HG02571 (cell line): ENCODE data around the gene BANK1.

ENCODE experiments used
- ATAC-seq: cut with Tn5 transposase; IDR thresholded peaks from one replicate; pipeline ENCODE4 v1.9.1; 2021; ENCODE audit warnings: mild to moderate bottlenecking, moderate library complexity; ENCODE audit not compliant: unreplicated experiment

Gene BANK1, protein sequence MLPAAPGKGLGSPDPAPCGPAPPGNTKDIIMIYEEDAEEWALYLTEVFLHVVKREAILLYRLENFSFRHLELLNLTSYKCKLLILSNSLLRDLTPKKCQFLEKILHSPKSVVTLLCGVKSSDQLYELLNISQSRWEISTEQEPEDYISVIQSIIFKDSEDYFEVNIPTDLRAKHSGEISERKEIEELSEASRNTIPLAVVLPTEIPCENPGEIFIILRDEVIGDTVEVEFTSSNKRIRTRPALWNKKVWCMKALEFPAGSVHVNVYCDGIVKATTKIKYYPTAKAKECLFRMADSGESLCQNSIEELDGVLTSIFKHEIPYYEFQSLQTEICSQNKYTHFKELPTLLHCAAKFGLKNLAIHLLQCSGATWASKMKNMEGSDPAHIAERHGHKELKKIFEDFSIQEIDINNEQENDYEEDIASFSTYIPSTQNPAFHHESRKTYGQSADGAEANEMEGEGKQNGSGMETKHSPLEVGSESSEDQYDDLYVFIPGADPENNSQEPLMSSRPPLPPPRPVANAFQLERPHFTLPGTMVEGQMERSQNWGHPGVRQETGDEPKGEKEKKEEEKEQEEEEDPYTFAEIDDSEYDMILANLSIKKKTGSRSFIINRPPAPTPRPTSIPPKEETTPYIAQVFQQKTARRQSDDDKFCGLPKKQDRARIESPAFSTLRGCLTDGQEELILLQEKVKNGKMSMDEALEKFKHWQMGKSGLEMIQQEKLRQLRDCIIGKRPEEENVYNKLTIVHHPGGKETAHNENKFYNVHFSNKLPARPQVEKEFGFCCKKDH

DNA sequence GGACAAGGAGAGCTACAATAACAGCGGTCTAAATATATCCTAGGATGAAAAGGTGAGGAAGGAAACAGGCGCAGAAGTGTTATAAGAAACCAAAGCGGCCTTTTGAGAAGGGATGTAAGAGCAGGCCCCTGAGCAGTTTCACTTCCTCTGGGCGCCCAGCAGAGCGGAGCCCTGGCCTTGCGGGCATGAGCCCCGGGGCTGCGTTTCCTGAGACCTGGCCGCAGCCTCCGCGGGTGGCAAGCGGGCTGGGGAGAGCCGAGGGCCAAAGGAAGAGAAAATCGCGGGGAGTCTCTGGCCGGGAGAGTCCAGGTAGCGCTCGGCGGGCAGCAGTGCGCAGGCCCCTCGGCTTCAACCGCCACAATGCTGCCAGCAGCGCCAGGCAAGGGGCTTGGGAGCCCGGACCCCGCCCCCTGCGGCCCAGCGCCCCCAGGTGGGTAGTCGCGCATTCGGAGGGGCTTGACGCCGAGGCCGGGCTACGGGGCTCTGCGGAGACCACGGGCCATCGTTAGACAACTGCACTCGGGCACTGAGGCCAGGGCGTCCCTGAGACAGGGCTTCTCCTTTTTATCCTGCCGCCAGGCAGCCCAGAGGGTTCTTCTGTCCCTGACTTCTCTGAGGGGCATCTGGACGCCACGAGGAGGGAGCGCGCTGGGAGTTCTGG, at the start of gene BANK1:
Gene BANK1, plus strand, starts transcription at position 210 of the 661 bp plus-strand sequence. Its CDS starts 151 bp downstream, at position 361.
- peak; percentile 100 for ATAC-seq

DNA sequence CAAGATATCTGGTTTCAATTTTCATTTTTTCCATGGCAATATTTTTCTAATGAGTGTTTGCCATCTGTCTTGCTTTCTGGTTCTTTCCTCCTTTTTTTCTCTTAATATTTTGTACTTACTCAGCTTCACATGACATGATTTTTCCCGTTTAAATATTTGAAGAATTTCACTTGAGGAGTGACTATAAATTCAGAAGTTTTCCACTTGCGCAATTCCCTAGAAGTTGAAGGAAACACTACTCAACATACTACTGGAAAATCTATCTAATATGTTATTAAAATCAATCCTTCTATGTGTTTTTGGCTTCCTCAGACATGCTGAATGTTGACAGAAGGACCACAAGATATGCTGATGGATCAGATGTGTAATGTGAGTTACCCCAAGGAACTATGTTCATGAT, 36.8 kb upstream of the BANK1 start:
- ATAC-seq, result no peak

DNA sequence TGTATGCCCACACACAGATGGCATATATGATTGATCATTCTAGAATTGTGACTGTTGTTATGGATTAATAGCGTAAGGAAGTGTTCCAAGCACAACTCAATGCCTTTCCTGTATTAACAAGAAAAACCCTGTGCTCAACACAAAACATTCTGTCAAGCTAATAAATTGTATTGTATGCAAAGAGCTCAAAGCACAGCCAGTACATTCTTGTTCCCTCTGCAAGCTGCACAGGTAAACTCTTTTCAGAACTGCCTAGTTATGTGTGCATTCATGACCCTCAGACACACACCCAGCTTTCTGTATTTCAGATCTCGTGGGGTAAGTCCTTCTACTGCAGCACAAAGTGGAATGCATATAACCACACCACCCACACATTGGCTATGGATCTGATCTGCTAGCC, 34.3 kb upstream of the BANK1 start:
- ATAC-seq, result no peak

DNA sequence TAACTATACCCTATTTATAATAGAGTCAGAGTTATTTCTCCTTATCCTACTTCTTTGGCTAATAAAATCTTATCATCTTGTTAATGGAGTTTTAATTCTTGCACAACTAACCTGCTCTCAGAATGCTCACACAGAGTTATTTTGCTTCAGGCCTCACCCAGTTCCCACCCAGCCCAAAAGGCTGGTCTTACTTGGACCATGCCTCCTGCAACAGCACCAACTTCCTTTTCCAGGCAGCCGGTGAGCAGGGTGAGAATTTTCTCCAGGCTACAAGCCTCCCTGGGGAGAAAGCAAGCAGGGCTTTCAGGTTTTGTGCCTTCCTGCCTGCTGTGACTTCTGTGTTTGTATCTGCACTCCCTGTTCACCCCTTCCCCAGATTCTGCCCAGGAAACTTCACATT, 29.1 kb upstream of the BANK1 start:
- ATAC-seq, result no peak

DNA sequence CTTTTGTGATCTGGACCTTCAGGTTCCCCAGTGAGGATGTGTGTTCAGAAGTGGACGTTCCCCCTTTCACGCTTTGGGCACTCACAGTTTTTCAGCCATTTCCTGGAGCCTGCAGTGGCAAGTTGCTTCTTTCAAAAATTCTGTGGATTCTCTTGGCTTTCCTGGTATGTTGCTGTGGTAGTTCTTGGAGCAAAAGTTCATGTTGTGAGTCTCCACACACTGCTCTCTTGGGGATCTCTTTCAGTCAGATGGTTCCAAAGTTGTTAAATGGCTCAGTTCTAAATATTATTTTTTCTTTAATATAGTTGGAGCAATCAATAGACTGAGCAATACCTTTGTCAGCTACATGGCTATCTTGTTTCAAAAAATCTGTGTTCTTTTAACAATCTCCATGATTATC, 28.5 kb upstream of the BANK1 start:
- no peak for ATAC-seq

DNA sequence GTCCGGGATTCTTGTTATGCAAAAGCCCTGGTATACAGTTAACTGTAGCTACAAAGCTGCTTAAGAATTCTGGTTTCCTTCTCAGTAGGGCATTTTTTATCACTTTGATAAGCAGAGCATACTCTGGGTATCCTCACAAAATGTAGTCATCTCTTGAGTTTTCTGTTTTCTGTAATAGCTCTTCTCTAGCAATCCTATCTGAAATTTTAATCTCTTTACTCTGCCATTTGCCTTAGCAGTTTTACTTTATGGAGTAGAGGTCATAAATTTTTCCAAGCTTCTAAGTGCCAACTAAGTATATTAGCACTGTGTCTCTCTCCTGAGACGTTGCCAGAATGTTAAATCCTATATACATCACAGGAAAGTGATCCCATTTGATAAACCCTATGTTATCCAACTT, 28.0 kb upstream of the BANK1 start:
- no peak for ATAC-seq

DNA sequence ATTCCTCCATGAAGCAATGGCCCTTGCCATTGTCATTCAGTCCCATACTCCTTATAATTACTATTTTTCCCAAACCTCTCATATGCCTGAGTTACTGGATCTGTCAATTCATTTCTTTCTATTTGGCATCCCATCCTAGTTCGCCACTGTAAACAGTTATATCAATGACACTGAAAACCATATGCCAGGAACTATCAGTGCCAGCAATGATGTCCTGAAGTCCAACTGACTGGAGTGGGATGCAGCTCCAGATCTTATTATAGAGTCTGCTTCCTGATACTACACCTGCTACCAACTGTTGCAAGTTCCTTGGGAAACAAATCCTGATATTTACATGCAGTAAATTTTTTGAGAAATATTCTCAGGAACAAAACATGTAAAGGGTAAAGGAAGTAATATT, 27.0 kb upstream of the BANK1 start:
- no peak for ATAC-seq

DNA sequence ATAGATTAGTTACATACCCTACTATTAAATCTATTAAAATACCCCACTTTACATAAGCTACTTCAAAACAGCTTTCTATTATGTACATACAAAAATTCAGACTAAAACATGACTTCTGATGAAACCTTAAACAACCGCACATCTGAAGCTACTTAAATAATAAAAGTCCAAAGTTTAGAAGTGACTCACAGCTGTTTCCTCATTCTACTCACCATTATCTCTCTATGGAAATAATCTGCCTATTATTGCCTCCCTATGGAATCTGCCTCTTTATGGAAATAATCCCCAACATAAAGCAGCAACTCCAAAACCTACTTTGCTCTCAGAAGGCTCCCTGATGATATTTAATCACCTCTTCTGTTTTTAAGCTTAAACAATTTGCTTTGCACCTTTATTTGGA, 15.7 kb upstream of the BANK1 start:
- ATAC-seq, result no peak

DNA sequence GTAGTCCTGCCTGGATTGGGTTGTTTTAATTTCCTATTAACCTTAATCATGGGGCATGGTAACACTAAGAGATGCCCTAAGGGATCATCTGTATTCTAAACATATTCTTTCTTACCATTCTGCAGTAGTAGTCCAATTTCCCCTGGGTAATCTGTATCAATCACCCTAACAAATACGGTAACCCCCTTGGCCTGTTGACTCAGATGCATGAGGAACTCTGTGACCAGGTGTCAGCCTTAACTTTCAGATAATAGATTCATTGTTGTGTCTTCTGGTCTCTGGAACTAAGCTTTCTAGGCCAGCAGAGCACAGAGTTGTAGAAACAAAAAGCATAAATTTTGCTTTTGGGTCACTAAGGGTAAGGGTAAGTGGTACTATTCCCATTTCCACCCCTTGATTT, 13.1 kb upstream of the BANK1 start:
- no peak for ATAC-seq

DNA sequence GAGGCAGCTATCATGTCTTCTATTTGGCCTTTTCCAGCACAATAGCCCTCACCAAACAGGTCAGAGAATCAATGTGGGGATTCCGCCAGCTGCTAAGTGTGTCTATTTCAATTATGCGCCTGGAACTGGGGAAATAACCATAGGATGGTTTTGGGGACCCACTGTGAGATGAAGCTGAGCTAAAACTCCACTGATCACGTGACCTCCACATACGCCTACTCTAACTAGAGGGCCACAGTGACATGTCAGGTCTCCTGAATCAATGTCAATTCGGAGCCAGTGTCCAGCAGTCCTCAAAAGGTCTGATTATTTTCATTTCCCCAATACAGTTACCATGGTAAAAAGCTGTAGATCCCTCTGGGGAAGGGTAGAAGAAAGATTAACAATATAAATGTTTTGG, 10.2 kb upstream of the BANK1 start:
- ATAC-seq, result no peak

DNA sequence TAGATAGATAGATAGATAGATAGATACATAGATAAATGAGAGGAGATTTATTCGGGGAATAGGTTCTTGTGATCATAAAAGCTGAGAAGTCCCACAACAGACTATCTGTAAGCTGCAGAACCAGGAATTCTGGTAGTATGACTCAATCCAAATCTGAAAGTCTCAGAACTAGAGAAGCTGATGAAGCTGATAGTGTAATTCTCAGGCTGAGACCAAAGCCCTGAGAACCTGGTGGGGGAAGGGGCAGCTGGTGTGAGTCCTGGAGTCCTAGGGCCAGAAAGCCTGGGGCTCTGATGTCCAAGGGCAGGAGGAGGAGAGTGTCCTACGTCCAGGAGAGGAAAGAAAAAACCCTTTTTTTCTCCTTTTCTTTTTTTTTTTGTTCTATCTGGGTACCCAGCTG, 8.0 kb upstream of the BANK1 start:
- no peak for ATAC-seq

DNA sequence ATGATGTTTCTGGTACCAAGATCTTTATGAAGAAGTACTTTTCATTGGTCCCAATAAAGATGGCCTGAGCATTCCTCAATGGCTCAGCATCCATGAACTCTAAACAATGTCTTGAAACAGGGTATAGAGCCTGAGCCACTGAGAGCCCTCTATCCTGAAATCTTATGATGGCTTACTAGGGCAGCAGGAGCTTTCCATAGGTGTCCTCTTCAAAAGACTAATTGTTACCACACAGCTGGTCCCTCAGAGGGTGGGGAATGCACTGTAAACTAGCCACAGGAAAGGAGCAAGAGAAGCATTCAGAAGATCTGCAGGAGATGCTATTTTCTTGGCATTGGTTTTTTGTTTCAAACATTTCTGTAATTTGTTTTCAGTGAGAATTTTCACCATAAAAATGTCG, 5.6 kb upstream of the BANK1 start:
- ATAC-seq, result no peak

DNA sequence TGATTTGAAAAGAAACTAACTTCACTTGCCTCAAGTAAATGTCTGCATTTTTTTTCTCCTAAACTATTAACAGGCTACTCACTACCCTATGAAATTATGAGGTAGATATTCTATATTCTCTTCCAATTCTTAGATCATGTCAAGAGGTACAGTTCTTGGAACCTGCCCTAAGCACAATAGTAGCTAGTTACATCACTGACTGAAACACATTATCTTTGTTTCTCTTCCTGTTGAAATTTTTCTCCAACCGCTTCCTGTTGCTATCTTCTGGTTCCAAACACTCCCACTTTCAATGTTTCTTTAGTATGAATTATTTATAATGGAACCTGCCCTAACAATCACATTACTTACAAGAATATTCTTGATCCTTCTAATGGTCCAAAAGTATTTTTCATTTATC, 5.0 kb upstream of the BANK1 start:
- ATAC-seq, result no peak

DNA sequence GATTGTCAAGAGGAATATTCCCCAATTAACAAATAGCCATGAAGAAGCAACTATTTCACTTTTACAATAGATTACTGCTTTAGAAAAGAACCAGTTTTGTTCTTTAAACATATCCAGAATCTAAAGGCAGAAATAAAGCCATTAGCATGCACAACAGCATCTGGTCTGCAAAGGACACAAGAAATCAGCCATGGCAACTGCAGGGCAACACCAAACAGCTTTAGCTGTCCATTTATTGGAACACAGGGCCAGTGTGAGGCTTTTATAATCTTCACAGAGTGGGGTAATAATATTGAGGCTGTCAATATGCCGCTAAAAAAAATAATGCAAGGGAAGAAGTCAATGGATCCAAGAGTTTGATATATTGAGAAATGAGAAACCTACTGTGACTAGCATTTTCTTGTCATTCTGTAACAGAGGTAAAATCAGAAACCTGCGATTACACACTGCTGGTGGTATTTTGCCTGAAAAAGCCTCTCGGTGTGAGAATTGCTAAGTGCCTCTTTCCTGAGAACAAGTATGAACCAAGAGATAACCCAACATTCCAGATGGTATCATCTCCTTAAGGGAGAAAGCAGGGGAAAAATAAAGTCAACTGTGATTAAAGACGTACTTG, 2.7 kb upstream of the BANK1 start:
- no peak for ATAC-seq

DNA sequence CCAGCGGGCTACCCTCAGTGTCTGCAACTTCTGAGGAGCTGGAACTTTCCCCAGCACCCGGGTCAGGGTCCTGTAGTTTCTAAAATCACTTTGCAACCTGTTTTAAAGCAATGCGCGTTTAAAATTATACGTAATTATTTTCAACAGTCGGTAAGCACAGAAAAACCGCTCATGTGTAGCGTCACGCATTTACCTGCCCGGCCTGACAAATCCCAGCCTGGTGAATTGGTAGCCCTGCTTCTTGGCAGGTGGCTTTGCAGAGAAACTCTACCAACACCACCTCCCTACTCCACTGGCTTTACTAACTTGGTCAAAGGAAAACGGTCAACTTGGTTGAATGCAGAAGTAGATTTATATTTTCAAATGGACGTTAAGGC, 640 bp downstream of the BANK1 start:
- no peak for ATAC-seq

DNA sequence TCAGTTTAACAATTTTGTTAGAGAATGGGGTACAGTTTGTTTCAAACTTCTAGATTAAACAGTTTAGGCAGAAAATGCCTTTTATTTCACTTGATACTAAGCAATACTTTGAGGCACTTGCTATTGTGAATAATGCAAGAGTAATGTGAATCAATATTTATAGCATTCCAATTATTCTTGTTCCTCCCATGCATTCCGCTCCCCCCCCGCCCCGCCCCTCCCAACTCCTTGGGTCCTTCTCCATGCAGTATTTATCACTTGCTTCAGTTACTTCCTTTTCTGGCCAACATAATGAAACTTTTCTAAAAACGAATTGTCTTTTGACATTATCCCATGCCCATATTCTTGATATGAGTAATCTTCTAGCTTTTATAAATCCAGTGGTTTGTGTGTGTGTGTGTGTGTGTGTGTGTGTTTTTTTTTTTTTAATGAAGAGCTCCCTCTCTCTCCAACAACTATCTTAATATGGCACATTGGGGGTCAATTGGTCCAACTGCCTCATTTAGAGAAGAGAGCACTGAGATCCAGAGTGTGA, 1.6 kb downstream of the BANK1 start:
- no peak for ATAC-seq

DNA sequence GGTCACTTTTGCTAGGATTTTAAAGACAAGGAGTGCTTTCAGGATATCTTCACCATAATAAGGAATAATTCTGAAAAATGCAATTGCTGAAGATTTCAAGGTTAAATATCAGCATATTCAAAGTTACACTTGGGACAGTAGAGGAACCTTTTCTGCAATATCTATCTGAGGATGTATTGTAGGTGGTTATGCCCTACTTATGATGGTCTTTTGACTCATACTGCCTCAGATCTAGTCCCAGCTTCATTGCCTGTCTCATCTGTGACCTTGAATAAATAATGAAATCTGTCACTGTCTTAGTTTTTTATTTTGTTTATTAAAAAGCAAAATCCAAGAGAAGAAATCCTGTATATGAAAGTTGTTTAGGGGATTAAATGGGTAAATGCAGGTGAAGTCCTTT, 2.9 kb downstream of the BANK1 start:
- no peak for ATAC-seq

DNA sequence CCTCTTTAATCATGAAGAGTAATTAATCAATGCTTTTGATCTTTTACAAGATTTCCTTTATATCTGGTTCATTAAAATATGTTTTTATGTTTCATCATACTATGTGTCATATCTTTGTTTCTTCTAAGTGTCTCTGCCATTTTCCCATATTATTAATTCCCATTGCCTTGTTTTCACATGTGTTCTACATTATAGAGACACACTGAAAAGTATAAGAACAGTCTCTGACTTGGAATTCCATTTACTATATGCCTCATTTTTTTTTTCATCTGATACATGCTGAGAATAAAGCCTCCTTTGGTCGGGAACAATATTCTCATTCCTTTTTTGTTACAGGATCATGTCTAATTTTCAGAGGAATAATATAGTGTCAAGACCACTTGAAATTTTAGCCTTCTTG, 4.3 kb downstream of the BANK1 start:
- no peak for ATAC-seq

DNA sequence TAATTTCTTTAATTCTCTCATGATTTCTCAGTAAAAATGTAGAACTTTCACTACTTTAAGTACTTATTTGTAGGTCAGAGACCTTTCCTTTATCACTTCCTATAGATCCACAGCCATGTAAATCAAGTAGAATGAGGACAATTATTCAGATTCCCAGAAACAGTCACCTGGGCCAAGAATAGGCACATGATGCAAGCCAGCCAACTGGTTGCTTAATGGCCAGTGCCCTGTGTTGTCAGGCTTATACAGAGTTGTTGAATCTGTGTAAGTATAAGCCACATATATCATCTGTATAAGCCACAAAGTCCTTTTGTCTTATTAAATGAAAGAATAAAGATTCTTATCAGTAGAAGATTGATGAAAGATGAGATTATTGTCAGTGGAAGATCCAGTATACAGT, 5.2 kb downstream of the BANK1 start:
- ATAC-seq, result no peak

DNA sequence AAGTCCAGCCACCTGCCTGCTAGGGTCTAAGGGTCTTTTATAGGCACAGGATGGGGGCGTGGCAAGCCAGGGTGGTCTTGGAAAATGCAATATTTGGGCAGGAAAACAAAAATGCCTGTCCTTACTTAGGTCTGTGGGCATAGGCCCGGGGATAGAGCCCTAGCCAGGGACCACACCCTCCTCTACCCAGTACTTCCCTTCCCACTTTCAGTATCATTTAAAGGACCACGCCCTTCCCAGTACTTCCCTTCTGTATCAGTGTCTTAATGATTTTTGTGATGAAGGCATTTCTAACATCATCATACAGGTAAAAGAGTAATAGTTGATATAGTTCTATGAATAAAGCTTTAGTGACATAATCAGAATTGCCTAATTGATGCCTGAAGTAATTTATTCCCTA, 11.4 kb downstream of the BANK1 start:
- ATAC-seq, result no peak

DNA sequence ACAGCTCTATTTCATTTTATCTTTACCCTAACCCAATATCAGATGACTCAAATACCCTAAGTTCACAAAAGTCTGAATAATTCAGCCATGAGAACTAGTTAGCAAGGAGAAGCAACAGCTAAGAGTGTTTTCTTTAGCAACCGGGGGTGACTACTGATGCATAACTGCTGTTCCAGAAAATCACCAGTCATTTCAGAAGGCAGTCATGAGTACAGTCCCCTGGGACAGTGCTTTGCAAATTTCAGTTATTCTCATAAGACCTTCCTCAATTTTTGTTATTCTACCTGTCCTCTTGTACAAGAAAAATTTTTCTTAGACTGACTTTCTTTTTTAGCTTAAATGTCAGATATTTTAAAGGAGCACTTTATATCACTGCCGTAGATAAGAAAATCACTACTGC, 16.4 kb downstream of the BANK1 start:
- ATAC-seq, result peak; percentile 98
